Activated CD8-positive, alpha-beta memory T cell treated with anti-CD3 and anti-CD28 coated beads, Interleukin-2, amount 50 U/mL, for 48 hours (primary cell): Measurements from ENCODE around the gene DDB1.
"Not testable (repeated sequence)": the region's sequence is repeated elsewhere in the genome, so short reads cannot be mapped to it uniquely, and the experiment has no call there.

ENCODE experiments used
- DNase-seq: peaks from one replicate; pipeline ENCODE4 v3.0.0-alpha.2; 2020

The DDB1 gene

DNA sequence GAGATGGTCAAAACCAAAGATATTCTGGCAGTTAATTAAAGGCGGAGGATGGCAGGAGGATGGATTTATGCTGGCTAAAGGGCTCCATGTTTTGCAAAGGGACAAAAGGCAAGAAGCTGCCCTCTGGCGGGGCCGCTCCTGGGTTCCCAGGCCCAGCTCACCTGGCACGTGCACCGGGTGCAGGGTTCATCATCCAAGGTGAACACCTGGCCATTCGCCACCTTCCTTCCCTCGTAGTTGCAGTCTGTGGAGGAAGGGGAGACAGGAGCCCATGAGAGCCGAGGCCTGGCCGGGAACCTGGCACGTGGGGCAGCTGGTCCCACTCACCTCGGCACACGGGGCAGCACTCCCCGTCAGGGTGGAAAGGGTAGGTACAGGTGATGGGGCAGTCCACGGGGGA lies 68.1 kb downstream of the DDB1 start:
- no peak for DNase-seq

DNA sequence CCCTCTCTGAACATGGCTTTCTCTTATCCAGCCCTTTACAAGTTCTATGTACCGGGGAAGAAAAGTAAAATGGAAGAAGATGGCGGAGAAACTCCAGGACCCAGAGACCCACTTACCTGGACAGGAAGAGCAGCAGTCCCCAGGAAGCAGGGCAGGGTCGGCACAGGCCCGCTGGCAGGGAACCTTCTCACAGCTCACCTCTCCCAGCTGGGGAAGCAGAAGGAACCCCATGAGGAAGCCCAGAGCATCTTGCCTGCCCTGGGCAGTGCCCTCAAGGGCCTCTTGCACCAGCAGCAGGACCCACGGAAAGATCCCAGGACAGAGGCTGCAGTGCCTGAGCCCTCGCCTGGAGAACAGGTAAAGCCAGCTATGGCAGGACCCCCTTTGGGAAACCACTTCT lies 68.5 kb downstream of the DDB1 start:
- no peak for DNase-seq

DNA sequence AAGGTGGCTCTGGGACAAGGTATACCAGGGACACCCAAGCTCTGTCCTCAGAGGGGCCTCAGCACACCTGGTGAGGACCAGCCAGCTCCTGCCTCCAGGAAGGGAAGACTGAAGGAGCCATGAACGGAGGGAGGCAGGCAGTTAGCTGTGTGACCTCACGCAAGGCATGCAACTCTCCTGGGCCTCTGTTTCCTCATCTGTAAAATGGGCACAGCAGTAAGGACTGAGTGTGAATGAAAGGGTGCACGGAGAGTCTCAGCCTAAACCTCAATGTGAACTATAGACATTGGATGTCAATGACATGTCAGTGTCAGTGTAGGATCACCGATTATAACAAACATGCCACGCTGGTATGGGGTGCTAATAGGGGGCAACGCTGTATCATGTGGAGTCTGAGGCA lies 73.5 kb downstream of the DDB1 start:
- no peak for DNase-seq

DNA sequence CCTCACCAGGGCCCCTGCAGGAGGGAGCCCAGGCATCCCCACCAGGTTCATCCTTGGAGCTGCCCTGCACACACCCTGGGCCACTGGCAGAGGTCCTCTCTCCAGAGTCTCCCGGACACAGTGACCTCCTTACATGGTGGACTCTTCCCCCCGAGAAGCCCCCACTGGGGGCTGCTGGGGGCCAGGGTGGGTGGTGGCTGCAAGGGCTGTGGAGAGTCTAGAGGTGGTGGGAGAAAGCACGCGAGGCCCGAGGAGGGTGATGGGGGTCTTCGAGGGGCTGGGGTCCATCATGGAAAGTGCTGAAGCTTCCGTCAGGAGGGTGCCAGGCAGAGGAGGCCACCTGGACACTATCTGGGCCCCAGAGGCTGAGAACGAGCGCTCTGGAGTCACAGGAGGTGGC lies 74.4 kb downstream of the DDB1 start:
- no peak for DNase-seq

DNA sequence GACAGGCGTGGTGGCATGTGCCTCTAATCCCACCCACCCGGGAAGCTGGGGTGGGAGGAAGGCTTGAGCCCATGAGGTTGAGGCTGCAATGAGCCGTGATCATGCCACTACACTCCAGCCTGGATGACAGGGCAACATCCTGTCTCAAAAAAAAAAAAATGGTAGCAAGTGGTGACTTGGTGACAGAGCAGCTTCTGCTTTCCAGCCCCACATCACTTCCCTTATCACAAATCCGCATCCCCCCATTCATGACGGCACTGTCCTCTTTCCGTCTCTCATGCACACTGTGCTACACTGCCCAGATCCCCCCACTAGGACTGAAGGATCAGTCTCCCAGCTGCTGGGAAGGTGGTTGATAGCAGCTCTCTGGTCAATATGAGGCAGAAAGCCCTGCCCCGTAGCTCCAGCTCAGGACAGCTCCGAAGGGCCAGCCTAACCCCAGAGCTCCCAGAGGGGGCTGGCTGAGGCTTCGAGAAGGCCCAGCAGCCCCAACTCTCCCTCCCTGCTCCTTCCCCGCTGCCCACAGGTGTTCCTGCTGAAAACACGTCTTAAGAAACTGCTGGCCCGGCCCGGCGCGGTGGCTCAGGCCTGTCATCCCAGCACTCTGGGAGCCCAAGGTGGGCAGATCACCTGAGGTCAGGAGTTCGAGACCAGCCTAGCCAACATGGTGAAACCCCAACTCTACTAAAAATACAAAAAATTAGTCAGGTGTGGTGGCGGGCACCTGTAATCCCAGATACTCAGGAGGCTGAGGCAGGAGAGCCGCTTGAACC lies 76.0 kb downstream of the DDB1 start:
- DNase-seq = no peak

DNA sequence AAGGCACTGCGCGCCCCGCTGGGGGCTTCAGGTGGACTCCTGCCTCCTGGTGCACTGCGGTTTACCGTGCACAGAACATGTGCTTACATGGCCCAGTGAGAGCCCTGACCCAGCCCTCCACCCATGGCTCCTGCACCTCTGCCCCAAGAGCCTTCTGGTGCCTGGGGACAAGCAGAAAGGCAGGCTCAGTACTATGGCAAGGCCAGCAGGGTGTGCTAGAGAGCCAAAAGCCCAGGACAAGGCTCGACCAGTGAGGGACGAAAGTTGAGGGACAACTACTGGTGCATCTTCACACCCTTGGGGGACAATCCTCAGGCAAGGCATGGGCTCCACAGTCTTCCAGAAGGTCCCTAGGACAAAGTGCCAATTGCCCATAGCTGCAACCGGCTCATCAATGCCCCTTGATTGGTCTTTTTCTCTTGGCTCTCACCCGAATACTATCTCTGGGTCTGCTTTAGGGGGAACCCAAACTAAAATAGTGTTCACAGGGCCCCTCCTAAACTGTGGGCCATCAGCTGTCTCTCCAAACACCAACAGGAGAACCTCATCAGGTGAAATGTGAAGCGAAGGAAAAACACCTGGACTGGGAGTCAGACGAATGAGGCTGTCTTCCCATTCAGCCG lies 78.4 kb downstream of the DDB1 start:
- peak; percentile 87 for DNase-seq

DNA sequence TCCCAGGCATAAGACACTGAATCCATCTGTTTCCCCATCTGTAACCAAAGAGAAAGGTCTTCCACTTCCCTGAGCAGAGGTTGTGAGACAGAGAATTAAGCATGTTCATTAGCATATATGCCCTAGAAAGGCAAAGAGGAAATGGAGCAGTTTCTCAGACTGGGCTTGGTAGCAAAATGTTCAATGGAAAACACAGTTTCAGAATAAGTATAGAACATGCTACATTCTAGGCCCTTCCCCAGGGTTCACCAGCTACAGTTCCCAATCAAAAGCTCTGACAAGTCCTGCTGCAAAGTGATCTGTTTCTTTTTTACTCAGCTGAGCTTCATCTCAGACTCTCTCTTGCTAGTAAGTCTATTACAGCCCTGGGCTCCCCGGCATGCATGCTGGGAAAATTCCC lies 80.6 kb downstream of the DDB1 start:
- DNase-seq = not testable (repeated sequence)

DNA sequence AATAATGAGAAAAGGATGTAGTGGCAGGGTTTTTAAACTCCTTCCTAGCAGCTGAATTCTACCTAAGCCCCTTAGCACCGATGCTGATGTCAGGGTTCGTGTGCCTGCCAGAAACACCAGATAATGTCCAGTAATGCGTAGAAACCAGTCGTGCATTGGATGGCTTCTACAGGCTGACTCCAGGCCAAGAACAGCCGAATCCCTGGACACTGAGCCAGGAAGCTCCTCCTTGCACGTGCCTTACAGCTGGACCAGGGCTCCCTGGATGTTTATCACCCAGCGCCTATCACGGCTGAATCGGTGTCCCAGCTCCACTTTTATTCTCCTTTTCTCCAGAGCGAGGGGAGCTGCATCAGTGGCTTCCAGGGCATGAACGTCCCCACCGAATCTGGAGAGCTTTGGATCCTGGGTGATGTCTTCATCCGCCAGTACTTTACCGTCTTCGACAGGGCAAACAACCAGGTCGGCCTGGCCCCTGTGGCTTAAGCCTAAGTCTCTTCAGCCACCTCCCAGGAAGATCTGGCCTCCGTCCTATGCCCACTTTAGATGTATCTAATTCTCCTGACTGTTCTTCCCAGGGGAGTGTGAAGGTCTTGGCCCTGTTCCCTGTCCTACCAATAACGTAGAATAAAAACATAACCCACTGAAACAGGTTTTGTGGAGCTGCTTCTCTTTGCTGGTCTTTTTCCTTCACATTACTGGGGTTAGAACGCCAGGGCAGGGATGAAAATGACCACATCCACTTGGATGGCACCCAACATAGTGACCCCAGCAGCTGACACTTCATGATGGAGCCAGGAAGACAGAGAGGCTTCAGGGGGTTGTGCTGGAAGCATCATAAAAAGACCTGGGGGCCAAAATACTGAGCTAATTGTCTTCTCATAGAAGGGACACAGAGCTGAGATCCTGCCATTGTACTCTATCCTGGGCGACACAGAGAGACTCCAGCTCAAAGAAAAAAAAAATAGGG lies 81.8 kb downstream of the DDB1 start:
- DNase-seq = not testable (repeated sequence)
